GM21619 (cell line): Measurements from ENCODE around the gene MRPS22.
A peak's percentile ranks its signal among the peaks of the same experiment; 100 is the strongest.
"Not testable (repeated sequence)": the region's sequence is repeated elsewhere in the genome, so short reads cannot be mapped to it uniquely, and the experiment has no call there.

Experiments
- ATAC-seq: cut with Tn5 transposase; IDR thresholded peaks from one replicate; pipeline ENCODE4 v1.9.1; 2021; ENCODE audit not compliant: unreplicated experiment

The MRPS22 gene

DNA sequence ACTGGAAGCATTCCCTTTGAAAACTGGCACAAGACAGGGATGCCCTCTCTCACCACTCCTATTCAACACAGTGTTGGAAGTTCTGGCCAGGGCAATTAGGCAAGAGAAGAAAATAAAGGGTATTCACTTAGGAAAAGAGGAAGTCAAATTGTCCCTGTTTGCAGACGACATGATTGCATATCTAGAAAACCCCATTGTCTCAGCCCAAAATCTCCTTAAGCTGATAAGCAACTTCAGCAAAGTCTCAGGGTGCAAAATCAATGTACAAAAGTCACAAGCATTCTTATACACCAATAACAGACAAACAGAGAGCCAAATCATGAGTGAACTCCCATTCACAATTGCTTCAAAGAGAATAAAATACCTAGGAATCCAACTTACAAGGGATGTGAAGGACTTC, 9.1 kb upstream of the MRPS22 start:
- not testable (repeated sequence) for ATAC-seq

DNA sequence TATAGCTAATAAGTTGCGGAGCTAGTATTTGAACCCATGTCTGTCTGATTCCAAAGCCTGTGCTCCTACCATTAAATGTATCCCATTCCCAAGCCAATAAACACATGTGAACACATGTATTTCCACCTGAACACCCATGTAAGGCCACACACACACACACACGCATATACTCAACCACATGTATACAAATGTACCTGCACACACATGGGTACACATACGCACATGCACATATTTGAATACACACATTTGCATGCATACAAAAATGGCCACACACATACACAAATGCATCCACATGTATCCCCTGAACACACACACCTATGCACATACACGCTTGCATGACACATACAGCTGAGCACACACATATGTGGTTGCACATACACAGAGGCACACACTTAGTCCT, 5.4 kb upstream of the MRPS22 start:
- ATAC-seq: no peak

DNA sequence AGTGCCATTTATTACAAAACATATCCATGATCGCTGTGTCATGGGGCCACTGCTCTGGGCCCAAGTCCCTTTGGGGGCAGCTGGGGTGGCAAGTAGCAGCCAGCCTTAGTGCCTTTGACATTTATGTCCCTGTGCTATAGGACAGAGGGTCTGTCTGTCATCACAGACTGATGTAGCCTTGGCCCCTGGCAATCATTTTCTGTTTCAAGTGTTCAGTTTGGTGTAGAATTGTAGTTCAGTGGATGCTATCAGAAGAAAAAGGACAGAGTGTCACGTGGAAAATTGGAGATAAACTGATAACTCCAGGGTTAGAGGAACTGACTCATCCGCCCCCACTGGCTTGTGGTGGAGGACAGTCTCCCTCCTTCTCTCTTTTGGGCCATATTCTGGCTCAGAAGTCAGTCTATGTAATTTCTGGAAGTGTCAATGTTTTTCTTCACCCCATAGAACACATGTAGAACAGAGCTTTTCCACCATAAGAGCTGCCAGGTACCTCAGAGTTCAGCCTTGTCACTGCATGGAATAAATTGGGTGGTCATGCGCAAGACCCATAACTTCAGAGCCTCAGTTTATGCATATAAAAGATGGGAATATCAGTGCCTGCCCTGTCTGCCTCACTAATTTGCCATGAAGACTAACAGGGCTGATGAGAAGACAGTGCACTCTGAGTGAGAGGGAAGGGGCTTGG, 4.5 kb upstream of the MRPS22 start:
- ATAC-seq: no peak

DNA sequence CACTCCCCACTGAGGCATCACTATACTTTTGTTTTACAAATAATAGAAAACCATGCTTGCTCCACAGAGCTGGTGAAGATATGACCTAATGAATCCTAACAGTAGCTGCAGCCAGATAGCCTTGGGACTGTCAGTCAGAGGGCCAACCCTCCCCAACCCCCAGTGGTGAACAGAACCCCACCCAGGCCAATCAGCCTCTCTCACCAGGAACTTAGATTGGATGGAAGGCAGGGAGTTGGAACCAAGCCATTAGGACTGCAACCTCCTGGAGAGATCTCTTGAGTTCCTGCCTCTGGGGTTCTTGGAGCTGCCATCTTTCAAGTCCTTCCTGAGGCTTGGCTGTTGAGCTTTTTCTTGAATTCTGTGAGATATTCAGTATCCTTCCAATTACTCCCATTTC, 3.0 kb upstream of the MRPS22 start:
- ATAC-seq: no peak

DNA sequence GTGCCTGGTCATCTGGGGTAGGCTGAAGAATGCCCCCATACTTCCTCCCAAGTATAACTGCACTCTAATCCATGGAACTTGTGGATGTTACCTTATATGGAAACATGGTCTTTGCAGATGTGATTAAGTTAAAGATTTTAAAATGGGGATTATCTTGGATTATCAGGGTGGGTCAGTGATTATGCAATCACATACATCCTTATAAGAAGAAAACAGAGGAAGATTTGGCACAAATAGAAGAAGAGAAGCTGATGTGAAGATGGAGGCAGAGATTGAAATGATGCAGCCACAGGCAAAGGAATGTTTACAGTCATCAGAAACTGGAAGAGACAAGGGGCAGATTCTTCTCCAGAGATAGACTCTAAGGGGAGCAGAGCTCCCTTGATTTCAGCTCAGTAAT, 1.8 kb upstream of the MRPS22 start:
- ATAC-seq: no peak

DNA sequence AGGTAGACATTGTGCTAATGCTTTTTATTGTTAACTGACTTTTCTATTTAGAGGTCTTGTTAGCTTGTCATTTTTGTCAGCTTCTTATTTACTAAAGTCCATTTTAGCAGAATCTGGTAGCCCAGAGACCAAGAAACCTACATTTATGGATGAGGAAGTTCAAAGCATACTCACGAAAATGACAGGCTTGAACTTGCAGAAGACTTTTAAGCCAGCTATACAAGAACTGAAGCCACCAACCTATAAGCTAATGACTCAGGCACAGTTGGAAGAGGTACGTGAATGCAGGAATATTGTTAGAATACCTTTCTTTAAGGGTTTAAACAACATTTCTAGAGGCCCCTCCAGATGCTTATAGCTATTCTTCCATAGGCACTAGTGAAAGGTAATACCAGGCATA, 3.0 kb downstream of the MRPS22 start:
- ATAC-seq: no peak

DNA sequence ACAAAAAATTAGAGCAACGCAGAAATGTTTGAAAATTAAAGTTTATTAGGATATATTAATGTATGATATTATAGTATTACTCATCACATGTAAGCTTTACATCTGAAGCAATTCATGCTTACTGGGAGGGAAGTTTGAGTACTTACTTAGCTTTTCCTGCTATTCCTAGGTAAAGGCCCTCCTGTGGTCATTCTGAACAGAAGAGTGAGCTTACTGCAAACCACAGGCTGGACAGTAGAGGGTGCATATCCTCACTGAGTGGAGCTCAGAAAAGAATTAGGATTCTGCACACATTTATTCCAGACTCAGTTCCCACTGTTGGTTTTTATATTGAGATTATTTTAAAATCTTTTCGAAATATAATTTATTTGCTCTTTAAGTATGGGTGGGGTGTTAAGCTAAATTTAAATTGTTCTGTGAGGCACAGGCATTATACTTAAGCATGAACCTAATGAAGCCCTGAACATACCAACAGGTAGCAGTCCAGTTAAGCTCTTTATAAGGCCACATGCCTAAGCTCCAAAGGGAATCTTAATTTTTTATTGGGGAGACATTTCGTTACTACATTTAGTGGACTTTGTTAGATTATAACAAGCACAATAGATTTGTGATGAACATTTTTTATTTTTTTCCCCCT, 10.2 kb downstream of the MRPS22 start:
- no peak for ATAC-seq

DNA sequence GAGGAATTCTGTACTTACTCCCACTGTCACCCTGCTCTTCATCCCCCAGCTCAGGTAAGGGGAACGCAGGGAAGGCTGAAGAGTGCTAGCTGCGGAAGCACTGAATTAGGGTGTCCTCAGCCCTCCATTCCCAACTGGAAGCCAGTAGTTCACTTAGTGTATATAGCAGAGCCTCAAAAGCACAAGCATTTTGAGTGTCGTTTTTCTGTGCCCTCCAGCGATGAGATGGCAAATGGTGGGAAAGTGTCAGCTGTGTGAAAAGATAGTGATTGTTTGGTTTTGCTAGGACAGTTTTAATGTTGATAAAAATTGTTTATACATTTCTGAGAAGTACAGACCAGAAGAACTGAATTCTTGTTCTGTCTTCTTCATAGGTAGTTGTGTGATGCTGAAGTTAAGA, 10.8 kb downstream of the MRPS22 start:
- no peak for ATAC-seq

DNA sequence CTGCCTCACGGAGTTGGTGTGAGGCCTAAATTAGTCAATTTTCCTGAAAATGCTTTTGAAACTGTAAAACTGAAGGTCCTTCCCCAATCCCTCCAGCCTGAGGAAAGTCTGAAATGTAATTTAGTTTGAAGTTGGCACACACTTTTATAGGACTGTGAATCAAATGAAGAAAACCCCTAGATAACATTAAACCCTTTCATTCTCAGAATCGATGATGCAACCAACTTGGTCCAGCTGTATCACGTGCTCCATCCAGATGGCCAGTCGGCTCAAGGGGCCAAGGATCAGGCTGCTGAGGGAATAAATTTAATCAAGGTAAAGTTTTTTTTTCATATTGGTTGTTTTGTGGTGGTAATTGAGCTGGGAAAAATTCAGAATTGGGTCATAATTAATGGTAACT, 11.7 kb downstream of the MRPS22 start:
- ATAC-seq: no peak

DNA sequence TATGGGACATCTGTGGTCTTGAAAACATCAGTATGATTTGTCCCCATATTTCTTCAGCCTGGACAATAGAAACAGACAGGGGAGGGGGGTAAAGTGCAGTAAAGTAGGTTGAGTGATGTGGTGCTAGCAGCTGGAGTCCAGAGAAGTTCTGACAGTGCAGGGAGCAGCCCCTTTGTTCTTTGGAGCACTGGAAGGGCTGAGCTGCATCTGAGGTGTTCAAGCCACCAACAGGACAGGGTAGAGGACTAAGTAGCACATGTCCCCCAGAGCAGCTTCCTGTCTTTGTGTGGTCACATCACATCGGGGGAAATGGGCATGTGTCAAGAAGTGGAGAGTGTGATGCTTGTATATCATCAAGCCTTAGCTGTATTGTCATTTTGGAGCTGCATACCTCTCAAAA, 12.1 kb downstream of the MRPS22 start:
- no peak for ATAC-seq

DNA sequence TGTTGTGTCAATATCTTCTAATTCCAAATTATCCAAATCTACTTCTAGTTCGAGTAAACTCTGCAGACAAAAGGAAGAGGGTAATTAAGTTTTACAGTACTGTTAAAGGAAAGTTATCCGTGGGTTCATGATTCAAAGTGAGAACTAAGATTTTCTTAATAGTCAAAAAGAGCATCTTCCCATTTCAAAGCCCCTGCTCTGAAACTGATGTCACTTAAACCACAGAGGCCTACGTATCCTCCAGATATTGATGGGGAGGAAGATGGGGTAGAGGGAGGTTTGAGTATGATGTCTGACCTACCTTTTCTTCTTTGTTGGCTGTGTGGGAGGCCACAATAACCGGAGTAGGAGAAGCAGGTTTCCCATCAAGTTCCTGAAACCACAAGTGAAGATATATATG, 14.1 kb downstream of the MRPS22 start:
- peak; percentile 60 for ATAC-seq

DNA sequence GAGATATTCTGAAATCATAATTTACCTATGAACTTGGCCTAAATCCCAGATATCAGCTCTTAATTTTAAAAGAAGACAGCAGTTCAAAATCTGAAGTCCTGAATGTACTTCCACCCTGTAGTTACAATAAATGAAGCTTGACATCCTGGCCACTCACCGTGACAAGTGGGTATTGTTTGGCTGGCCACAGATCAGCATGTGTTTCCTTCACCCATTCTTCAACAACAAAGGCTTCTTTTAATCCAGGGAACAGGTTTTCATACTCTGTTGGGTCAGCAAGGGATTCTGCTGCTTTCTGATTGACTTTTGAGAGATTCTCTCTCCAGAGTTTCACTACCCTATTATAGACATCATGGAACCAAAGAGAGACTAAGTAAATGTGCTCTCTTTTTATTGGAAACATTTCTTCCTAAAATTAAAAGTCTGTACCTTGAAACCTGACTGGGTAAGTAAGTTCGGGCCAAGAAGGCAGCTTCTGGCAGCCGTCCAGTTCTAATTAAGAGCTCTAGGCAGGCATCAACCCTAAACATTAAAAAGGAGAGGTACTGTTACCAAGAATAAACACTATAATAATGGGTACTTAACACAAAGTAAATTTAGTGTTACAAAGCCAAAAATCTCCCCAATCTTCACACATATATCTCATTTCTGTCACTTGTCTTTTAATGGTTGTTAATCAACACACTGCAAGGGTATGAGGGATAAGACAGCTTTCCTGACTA, 15.2 kb downstream of the MRPS22 start:
- ATAC-seq: no peak

DNA sequence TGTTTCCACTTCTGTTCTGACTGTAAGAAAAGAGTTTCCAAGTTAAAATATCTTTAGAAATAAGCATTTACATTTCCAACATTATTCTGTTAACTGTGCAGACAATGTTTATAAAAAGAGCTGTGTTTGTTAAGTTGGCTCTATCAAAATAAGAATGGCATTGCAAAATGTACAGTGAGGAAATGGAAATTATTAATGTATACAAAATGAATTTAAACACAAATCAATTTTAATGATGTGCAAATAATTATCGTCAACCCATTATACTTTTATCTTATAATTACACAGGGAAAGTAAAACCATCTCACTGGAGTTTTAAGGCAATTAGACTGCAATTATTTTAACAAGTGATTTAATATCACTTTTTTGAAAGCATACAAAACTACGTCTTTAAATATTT, 17.5 kb downstream of the MRPS22 start:
- no peak for ATAC-seq

DNA sequence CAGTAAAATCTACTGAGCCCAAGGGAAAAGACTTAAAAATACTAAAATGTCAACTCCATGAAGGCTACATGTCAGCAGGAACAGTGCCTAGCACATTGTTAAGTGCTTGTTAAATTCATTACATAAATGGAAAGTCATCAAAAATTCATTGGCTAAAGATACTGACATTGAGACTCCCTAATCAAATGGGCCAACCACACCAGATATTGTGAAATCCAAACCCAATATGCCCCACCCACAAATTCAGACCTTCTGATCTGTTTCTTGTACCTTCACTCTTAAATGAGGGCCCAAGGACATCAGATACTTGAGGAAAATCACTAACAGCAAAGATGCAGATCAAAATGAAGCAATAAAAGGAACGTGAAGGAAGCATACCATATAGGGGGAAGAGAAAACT, 20.7 kb downstream of the MRPS22 start:
- no peak for ATAC-seq

DNA sequence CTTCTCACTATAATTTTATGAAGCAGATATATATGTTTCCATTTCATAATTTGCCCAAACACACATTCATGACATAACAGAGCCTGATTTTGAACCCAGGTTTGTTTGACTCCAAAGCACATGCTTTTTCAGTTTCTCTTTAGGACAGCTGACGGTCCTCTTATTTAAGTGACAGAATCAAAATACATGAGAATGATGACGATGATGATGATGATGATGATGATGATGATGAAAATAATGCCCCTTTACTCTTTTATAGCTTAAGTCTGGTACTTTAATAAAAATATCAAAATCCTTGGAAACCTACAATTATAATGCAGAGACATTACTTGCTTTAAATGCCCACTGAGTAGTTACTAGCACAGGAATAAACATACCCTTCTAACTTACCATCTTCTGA, 30.3 kb downstream of the MRPS22 start:
- ATAC-seq: no peak

DNA sequence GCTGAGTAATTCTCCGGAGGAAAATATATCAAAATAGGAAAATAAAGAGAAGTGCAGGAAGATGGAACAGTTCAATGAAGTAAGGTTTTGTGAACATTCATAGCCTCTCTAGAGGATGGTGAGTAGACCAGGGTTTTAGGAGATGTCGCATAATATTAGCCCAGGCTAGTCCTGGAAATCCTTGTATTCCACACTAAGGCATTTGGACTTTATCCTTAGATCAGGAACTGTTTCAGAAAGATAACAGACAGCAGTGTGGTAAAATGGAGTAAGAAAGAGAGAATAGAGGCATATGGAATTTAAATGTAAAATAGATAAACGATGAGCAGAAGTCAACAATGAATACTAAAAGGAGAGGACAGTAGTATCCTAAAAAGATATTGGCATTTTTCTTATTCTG, 33.6 kb downstream of the MRPS22 start:
- no peak for ATAC-seq

DNA sequence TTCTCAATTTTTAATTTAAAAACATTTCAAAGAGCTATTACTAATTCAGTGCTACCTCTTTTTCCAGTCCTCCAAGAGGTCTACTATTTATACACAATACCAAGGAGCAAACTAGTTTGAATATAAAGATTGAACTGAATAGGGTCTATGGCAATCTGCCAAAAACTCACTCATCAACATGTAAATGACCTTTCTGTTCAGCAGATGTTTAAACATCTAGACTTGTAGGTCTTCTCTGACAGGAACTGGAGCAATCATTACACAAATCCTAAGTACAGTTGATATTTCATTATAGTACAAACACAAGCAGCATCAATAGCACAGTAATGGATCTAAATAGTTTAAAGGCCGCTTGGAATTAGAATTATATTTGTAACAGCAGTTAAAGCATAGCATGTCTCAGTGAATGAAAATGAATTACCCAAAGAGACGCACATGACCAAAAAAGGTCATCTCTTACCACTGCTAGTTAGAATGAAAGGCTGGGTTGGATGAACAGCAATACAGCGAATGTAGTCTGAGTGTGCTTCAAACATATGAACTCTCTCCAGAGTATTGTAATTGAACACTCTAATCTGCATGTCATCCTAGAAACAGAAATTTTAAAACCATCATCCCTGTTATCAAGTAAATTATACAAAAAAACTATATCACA, 34.9 kb downstream of the MRPS22 start:
- no peak for ATAC-seq

DNA sequence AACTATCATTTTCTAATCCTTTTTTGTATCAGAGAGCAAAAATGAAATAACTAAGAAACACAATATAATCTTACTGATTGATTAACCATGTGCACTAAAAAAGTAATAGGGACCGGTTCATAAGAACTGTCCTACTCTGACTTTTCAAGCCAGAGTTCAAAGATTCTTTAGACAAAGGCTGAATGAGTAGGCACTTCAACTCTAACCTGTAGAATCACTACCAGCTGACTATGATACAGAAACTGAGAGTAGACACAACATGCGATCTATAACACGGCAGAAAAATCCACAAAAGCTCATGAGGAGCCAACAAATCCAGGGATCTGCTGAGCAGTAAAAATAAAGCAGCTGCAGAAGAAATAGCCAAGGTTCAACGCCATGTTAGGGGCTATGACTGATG, 36.8 kb downstream of the MRPS22 start:
- ATAC-seq: no peak

DNA sequence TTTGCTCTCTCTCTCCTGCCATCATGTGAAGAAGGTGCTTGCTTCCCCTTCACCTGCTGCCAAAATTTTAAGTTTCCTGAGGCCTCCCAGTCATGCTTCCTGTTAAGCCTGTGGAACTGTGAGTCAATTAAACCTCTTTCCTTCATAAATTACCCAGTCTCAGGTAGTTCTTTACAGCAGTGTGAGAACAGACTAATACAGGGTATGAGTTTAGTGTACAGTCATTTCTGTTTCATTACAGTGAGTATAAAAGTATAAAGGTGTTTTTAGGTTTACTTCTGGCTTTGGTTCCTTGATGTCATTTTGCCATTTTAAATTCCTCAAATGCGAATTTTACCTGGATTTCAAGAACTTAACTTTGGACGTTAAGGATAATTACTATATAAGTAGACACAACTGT, 38.5 kb downstream of the MRPS22 start:
- not testable (repeated sequence) for ATAC-seq

DNA sequence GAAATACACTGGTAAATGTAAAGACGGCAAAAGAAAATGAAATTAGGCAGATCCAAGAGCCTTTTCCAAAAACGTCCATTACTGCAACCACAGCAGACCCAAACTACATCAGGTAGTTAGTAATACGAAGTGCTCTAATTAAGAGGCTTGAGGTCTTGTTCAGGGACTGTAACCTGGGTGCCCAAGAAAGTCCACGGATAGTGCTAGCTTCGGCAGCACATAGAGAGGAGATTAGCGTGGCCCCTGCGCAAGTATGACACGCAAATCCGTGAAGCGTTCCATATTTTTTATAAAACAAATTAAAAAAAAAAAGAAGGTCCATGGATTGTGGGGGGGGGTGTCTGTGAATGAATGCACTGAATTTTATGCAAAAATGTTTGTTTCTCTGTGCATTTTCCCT, 44.3 kb downstream of the MRPS22 start:
- no peak for ATAC-seq

DNA sequence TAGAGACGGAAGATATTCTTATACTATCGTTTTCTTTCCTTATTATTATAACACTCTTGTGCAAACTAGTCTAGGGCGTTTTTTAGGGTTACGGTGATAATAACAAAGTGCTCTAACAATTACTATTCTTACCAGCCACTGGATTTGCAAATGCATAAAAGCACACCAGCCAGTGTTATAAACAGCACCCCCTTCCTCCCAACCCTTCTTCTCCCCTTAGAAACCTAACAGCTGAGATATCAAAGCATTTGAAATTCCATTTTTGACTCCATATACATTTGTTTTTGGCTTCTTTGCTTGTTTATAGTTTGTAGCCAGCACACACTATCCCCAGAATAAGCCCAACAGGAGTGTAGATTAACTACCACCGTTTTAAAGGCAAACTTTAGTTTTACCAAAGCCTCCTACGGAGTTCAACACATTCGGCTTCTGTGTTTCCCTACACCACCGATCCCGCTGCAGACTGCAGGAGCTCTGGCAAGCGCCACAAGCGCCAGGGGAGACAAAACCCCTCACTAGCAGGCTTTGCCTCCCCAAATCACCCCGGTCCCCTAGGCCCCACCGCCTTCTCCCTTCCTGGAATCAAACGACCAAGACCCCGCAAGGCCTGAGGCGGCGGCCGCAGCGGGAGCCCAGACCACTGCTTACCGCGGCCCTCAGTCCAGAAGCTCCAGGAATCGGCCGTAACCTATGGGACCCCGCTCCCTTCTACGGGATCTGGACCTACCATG, 45.2 kb downstream of the MRPS22 start:
- peak; percentile 29 for ATAC-seq
